ENCODE data around the gene DHRS4L2.
"Not testable (repeated sequence)": the region's sequence is repeated elsewhere in the genome, so short reads cannot be mapped to it uniquely, and the experiment has no call there.

DHRS4L2 gene

DNA sequence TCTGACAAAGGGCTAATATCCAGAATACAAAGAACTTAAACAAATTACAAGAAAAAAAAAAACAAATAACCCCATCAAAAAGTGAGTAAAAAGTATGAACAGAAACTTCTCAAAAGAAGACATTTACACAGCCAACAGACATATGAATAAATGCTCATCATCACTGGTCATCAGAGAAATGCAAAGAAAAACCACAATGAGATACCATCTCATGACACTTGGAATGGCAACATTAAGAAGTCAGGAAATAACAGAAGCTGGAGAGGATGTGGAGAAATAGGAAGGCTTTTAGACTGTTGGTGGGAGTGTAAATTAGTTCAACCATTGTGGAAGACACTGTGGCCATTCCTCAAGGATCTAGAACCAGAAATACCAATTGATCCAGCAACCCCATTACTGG is 30.2 kb downstream of the DHRS4L2 start:
- DNase-seq (ENCODE audit: low read depth): not testable (repeated sequence)

DNA sequence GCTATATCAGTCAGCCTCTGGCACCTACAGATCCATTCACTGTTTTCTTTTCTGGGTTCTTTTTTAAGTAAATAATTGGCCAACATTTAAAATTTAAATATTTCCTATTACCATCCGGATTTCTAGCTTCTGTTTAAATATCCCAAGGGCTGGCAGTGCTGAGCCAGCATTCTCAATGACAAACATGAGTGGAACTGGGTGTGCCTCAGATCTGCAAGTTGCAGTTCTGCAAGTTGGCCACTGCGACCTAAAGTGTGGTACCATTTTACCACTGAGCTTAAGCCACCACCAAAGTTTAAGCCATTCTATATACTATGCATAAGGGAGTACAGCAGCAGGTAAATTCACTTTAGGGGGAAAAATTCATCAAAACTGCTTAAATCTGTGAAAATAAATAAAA is 31.2 kb downstream of the DHRS4L2 start:
- not testable (repeated sequence) for DNase-seq (ENCODE audit: low read depth)

DNA sequence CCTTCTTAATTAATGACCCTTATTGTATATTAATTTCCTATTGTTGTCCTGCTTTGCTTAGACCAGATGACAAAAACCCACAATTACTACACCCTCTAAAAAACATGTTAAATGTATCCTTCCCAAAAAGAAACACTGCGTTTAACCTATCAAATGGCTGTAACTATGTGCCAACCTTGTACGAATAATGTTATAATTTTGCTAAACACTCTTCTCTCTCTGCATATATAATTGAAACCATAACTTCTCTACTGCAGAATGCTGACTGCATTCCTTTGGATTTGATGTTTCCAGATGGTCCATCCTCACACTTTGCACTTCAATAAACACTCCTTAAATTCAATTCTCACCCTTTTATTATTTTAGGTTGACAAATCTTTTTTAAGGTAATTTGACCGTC is 31.8 kb downstream of the DHRS4L2 start:
- not testable (repeated sequence) for DNase-seq (ENCODE audit: low read depth)

DNA sequence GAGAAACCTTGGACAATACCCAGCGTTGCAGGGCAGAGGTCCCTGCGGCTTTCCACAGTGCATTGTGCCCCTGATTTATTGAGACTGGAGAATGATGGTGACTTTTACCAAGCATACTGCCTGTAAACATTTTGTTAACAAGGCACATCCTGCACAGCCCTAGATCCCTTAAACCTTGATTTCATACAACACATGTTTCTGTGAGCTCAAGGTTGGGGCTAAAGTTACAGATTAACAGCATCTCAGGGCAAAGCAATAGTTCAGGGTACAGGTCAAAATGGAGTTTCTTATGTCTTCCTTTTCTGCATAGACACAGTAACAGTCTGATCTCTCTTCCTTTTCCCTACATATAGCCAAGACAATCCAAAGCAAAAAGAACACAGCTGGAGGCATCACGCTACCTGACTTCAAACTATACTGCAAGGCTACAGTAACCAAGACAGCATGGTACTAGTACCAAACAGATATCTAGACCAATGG is 36.2 kb downstream of the DHRS4L2 start:
- DNase-seq (ENCODE audit: low read depth): not testable (repeated sequence)

DNA sequence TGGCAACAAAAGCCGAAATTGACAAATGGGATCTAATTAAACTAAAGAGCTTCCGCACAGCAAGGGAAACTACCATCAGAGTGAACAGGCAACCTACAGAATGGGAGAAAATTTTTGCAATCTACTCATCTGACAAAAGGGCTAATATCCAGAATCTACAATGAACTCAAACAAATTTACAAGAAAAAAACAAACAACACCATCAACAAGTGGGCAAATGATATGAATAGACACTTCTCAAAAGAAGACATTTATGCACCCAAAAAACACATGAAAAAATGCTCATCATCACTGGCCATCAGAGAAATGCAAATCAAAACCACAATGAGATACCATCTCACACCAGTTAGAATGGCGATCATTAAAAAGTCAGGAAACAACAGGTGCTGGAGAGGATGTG is 41.0 kb downstream of the DHRS4L2 start:
- DNase-seq (ENCODE audit: low read depth): not testable (repeated sequence)

DNA sequence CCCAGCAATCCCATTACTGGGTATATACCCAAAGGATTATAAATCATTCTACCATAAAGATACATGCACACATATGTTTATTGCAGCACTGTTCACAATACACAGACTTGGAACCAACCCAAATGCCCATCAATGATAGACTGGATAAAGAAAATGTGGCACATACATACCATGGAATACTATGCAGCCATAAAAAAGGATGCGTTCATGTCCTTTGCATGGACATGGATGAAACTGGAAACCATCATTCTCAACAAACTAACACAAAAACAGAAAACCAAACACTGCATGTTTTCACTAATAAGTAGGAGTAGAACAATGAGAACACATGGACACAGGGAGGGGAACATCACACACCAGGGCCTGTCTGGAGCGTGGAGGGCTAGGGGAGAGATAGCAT is 42.6 kb downstream of the DHRS4L2 start:
- not testable (repeated sequence) for DNase-seq (ENCODE audit: low read depth)

DNA sequence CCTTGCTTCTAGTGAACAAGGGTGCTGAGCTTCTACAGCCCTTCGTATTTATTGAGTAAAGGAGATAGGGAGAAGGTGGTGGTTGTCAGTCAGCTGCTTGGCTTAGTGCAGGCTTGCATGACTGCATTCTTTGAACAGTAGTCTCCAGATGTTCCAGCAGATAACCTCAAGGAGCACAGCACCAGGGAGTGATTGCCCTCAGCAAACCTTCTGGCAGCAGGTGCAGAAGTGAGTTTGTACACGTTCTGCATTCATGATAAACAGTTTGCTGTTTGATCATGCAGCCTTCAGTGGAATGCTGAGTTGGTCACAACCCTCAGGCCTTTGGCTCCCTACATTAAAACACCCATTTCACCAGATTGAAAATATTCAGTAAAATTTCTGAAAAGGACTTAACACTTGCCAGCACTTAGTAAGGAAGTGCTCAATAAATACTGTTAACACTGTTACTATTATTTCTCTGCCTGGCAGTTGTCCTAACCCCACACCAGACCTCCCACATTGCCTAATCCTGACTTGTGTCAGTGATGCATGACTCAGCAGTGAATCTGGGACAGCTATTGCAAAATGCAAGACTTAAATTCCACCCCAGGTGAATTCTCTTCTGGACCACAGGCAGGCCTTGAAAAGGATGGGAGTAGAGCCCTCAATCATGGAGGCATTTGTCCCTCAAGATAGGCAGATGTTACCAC is 44.1 kb downstream of the DHRS4L2 start:
- DNase-seq (ENCODE audit: low read depth): no peak

DNA sequence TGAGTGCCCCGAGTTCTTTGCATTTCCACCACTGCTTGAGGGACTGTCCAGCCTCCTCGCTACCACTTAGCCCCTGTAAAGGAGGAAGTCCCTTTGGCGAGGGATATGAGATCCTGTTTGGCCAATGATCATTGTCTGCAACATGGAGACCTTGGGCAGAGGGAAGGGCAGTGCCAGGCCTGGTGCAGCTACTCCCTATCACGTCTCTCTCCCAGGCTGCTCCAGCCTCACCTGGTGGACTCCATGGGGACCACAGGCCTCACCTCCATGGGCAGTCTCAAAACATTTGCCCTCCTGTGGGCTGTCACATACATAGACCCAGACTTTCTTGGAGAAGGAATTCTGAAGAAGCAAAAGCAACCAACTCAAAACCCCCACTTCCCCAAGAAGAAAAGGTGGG is 47.0 kb downstream of the DHRS4L2 start:
- DNase-seq (ENCODE audit: low read depth): not testable (repeated sequence)

DNA sequence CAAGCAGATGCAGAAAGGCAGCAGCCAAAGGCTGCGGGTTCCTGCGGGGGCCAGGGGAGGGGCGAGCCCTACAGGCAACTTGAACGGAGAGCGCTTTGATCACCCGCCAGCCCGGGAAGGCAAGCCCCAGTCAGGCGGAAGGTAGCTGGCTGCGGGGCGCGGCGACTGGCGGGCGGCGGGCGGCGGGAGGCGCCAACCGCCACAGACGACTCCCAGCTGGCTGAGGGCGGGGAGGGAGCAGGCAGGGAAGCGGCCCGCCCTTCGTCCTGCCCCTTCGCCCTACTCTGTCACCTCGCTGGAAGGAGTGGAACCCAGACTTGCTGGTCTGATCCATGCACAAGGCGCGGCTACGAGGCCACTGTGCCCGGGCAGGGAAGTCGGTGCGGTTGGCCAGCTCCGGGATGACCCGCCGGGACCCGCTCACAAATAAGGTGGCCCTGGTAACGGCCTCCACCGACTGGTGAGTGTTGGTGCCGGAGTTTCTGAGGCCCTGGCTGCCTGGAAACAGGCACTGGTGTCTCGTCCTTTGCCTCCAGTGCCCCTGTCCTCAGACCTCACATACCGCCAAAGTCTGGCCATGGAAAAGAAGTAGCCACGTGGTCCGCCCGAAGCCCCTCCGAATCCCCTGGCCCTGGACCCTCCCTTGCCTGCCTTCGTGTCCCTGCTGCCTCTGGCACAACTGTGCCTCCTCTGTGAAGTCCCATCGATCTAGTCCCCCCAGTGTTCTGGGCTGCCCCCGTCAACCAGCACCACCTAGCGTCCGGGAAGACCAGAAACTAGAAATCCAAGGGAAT is 47.6 kb downstream of the DHRS4L2 start:
- DNase-seq (ENCODE audit: low read depth): peak; percentile 54

DNA sequence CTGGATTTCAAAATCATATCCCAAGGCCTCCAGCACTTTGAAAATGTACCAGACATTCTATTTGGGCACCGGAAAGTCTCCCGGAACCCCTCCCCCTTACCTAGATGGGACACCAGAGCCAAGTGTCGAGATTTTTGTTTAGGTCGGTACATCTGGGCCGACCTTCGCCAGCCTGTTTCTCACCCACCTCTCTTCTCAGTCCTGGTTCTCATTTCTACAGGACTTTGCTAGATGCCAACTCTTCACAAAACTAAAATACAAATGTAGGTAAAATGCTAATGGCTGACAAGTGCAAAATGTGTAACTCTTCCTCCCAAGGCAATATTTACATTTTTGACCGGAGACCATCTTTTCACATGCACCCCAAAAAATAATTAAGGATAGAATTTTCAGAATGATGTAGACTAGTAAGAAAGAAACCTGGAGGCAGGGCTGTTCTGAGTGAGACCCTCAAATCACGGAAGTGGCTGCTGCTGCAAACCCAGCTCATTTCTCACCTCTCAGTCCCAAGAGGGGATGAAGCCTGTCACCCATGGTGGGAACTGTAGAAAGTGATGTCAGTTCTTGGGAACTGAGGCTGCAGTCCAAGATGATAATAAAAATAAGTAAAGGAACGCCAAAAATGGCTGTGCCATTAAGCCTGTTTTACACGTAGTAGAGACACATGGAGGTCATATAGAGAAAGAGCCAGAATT is 48.4 kb downstream of the DHRS4L2 start:
- not testable (repeated sequence) for DNase-seq (ENCODE audit: low read depth)

DNA sequence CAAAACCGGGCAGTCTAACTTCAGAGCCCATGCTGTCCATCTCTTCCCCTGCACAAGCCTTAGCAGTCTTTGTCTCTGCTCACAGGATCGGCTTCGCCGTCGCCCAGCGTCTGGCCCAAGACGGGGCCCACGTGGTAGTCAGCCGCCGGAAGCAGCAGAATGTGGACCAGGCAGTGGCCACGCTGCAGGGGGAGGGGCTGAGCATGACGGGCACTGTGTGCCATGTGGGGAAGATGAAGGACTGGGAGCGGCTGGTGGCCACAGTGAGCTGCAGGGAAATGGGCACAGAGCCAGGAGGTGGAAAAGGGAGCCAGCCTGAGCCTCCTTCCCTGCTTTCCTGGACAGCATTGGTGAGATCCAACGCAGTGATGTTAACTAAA is 48.9 kb downstream of the DHRS4L2 start:
- no peak for DNase-seq (ENCODE audit: low read depth)

DNA sequence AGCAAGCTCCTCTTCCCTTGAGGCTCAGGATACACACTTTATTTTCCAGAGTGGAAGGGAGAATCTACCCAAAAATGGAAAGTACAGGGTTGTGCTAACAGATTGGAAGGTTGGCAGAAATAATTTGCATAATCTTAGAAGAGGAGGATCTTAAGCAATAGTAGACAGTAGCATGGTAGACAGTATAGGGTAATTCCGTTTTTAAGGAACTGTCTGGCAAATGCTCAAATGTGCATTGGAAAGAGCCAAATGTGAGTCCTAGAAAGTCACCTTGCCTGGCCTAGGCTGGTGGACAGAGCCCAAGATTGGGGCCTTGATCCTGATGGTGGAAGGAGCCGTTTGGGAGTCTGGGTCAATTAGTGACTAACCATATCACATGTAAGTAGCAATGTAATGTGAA is 50.0 kb downstream of the DHRS4L2 start:
- no peak for DNase-seq (ENCODE audit: low read depth)

DNA sequence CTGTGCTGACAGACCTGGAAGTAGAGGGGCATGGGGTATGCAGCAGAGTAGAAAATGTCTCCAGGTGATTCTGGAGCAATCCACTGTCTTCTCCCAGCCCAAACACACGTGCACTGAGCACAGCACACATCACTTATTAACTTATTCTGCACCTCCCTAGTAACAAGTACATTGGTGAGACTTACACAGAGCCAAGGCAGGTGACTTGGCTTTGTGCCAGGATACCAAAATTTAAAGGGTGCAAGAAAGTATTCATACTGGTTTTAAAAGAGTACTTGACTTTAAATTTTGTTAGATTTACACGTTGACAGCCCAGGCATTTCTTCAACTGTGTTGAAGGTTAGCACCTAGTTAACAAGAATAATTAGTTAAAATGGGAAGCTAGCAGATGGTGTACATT is 52.0 kb downstream of the DHRS4L2 start:
- DNase-seq (ENCODE audit: low read depth): no peak

DNA sequence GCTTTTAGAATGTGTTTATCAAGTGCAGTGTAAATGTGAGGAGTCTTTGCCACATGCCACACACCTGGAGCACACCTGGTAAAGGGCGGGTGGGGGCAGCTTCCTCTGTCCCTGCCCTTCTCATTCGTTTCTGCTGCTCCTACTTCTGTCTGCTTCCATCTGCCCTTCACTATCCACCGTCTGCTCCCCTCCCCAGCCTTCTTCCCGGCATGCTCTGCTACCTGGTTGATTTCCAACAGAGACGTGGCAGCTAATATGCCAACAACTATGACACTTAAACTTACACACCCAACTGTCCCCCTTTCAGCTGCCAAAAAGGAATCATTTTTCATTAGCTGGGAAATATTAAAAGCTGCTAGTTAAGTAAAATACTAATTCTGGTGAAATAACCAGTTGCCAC is 54.0 kb downstream of the DHRS4L2 start:
- DNase-seq (ENCODE audit: low read depth): no peak

DNA sequence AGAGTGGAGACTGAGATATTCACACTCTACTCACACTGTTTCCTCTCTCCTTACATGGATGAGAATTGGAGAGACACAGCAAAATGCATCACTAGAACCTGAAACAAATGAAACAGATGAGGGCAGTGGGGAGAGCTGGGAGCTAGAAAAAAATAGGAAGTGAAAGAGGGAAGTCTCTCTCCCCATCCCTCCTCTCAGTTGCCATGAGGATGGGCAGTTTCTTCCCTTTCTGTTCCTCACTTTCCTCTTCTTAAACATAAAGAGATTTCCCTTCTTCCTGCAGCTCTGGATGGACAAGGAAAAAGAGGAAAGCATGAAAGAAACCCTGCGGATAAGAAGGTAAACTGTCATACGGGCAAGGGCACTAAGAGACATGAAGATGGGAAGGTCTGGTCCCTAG is 60.3 kb downstream of the DHRS4L2 start:
- not testable (repeated sequence) for DNase-seq (ENCODE audit: low read depth)

DNA sequence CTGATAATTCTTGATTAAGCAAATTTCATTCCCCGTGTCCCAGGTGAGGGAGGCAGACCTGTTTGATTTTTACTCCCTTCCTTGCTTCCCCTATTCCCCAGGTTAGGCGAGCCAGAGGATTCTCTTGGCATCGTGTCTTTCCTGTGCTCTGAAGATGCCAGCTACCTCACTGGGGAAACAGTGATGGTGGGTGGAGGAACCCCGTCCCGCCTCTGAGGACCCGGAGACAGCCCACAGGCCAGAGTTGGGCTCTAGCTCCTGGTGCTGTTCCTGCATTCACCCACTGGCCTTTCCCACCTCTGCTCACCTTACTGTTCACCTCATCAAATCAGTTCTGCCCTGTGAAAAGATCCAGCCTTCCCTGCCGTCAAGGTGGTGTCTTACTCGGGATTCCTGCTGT is 62.0 kb downstream of the DHRS4L2 start:
- DNase-seq (ENCODE audit: low read depth): not testable (repeated sequence)

DNA sequence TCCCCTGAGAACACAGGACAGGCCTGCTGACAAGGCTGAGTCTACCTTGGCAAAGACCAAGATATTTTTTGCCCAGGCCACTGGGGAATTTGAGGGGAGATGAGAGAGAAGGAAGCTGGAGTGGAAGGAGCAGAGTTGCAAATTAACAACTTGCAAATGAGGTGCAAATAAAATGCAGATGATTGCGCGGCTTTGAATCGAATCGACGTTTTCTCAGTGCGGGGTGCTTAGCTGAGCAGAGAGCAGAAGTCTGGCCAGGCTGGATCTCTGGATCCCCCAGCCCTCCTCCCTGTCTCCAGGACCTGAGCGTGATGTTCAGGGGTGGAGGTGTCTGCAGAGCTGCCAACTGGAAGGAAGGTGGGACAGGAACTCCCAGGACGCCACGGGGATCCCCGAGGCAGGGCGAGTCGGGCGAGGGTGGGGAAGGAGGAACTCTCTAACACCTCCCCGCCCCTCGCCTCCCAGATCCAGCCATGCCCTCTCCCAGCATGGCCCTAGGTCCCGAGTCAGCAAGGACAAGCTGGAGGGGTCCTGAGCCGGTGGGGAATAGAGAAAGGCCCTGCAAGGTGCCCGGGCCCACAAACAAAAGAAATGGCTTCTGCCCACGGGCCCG is 62.6 kb downstream of the DHRS4L2 start:
- no peak for DNase-seq (ENCODE audit: low read depth)

DNA sequence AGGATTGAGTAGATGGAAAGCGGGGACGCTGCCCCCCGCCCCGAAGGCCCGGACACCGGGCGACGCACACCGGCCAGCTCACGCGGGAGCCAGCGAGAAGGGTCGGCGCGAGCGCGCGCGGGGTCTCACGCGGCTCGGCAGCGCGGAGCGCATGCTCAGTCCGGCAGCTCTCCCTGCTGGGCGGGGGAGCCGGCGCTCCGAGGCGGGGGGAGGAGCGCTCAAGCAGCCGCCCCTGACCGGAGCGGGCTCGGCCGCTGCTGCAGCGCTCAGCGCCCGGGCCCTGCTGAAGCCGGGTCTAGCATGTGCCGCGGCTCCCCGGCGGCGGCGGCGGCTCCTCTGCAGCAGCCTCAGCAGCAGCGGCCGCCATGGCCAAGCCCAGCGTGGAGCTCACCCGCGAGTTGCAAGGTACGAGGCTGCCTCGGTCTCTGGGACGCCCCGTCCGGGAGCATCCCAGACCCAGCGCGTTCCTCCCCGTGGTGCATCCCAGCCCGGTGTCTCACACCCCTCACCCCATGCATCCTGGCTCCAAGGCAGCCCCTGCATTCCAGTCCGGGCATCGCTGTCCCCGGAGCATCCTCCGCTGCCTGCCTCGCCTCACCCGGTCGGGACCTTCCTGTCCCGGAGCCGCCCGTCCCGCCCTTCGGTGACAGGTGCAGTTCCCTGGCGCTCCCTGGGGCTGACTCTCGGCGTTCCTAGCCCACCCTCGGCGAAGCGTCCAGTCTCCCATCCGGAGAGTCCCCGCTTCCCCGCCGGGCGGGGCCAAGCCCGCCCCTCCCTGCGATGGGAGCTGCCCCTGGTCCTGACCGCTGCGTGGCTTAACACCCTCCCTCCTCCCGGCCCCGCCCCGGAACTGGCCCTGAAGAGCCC is 63.3 kb downstream of the DHRS4L2 start, which contains the start of gene CARMIL3:
TSS of gene CARMIL3 (plus strand) at position 221 of the 867 bp plus-strand sequence. CDS start at position 366, 145 bp downstream.
- peak; percentile 30 for DNase-seq (ENCODE audit: low read depth)

DNA sequence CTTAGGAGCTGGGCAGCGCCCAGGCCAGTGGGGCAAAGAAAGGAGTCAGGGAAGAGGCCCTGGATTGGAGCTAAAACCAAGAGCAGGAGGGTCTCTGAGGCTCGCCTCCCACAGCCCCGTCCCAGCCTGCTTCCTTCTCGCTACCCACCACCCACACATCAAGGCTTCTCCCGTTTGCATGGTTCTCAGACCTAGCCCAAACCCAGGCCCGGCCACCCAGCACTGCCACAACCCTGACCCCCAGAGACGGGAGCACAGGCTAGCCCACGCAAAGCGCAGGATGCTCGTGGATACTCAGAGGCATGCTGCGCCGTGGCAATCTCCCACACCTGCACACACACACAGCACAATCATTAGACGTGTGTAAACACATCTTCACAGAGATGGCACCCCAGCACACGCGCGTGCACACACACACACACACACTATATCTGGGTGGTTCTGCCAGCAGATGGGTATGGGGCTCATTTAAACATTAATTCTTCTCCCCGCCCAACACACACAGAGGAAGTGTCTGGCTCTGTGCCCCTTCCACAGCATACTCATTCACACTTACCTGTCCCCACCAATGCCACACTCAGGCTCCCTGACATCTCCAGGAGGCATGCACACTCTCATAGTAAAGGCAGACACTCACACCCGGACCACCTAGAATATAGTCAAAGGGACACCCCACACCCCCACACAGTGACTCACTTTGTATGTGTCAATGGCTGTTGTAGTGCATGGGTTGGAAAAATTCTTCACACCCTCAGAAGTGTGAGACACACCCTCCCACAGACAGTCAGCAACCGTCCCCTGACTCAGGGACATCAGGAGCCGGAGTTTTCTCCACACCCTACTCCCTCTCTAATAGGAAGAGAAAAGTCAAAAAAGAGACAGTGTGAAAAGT is 64.2 kb downstream of the DHRS4L2 start:
- DNase-seq (ENCODE audit: low read depth): no peak
